ENCODE results near the gene CEBPZOS. TPM values are rescaled to one million over a fixed set of nuclear protein-coding genes. Genes with fewer than 3 reads are reported as not detected.

The CEBPZOS gene
- total RNA-seq, 1 experiment from 2014 or later = 46.8 TPM

DNA sequence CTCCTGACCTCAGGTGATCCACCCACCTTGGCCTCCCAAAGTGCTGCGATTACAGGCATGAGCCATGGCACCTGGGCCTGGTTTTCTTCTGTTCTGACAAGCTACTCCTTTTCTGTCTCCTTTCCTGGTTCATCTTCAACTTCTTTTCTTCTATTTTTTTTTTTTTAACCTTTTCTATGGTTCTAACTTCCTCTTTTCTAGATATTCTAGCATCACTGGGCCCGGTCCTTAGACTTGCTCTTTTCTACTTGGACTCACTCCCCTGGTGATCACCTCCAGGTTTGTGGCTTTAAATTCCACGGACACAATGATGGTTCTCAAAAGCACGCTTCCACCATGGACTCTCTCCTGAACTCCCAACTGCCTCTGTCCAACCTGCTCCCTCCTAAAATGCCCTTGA lies 41.5 kb upstream of the CEBPZOS start (continued):
- TF ChIP-seq ZBTB33 (IDR thresholded peaks at IDR 0.05; ENCODE audit: extremely low read depth, insufficient replicate concordance, low read length) (no peak), ZFX (IDR thresholded peaks at IDR 0.05) (no peak), SRF (IDR thresholded peaks at IDR 0.05; ENCODE audit: low read depth) (no peak), ATF3 (IDR thresholded peaks at IDR 0.05) (no peak)

DNA sequence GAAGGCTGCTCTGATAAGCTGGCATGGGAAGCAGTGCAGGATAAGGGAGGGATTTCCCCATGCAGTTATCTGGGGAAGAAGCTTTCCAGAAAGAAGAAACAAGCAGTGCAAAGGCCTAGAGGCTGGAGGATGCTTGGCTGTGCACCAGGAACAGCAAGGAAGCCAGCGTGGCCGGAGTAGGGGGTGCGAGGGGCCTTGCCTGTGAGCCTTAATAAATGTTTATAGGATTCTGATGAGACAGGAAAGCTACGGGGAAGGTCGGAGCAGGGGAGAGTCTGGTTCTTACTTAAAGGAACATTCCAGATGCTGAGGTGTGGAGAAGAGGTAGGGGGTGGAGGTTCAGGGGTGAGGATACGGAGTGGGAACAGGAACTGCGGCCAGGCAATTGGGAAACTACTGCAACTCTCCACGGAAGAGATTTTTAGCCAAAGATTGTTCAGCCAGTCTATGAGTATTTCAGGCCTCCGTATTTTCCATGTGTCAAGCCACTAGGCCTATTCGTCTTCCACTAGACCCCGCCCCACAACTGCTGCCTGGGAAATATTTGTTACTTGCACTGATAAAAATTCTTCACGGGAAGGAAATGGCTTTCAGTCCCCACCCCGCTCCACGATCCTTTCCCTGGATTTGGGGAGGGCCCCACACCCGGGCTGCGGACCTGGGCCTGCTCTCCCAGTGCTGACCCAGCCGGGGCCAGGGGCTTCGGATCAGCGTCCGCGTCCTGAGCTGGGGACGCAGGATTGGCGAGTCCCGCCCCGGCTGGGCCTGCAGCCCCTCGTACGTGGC lies 40.0 kb upstream of the CEBPZOS start:
- no TSS peak for BruUV-seq (replicated peaks)
- H3K27ac ChIP-seq (ENCODE audit: low read depth, low read length) = peak overlapping the region; percentile 67
- H3K36me3 ChIP-seq (ENCODE audit: control insufficient read depth in 1 of 2, insufficient read depth in 2 of 2, low read length in 2 of 2) = no peaks in the 10 kb centered on the region
- H3K9me3 ChIP-seq (ENCODE audit: control insufficient read depth in 1 of 2, insufficient read depth in 1 of 2, low read depth in 1 of 2, low read length in 2 of 2) = no peaks in the 10 kb centered on the region
- intact Hi-C loops (cut with micrococcal nuclease) = no loop called here
- CTCF ChIA-PET = no interaction called here
- H3K79me2 ChIP-seq (ENCODE audit: insufficient read depth, low read length) = peaks cover 44% of the 10 kb centered on the region
- peak overlapping the region; percentile 88 for H3K9ac ChIP-seq (ENCODE audit: low read length)
- H3K9me2 ChIP-seq (ENCODE audit: insufficient read depth) = no peaks in the 10 kb centered on the region
- H3K4me1 ChIP-seq (ENCODE audit: control insufficient read depth in 1 of 2, insufficient read depth in 2 of 2, low read length in 2 of 2) = peaks cover 10 to 18% of the 10 kb centered on the region in 2 experiments
- peak overlapping the region; percentile 36 for H2AFZ ChIP-seq (ENCODE audit: low read depth, low read length, poor library complexity, severe bottlenecking)
- H3K4me2 ChIP-seq (ENCODE audit: low read length) = peak overlapping the region; percentile 84
- no peaks in the 10 kb centered on the region for H3K27me3 ChIP-seq (ENCODE audit: insufficient read depth, low read length)
- ATAC-seq (peak; percentile 65), DNase-seq (ENCODE audit: low read depth, low spot score) (peak; percentile 7)
- TF ChIP-seq ZFX (IDR thresholded peaks at IDR 0.05) (peak; percentile 93), POLR2AphosphoS5 (IDR thresholded peaks at IDR 0.05; ENCODE audit: low read depth, low read length) (no peak)
- RAD21 ChIA-PET (ENCODE audit: low non-redundant PET in 1 of 2, low total read pairs in 2 of 2, uncharacterized antibody in 2 of 2, unreplicated experiment in 2 of 2) = interaction anchor here in 1 of 2 experiments (0.7 kb wide), 1 partner anchor 498 kb away, joined by 3 read pairs; no protein-coding TSS in a partner anchor
- peak overlapping the region; percentile 76 to 81 for H3K4me3 ChIP-seq (replicated peaks in 1 of 2; ENCODE audit: low read depth in 1 of 2, low read length in 2 of 2)
- POLR2A ChIA-PET = no interaction called here
- no peaks in the 10 kb centered on the region for H4K20me1 ChIP-seq (ENCODE audit: insufficient read depth)
